Trophoblast cell (in vitro differentiated cells and primary cell): ENCODE results near the gene IRAK1.

ENCODE experiments used
- DNase-seq, 2 donors: peaks; one replicate each; pipeline ENCODE4 v3.0.0-alpha.2; 2016
- H2AFZ ChIP-seq: 2 replicates; pipeline ENCODE4 v1.6.1; 2013; ENCODE audit warnings: low read length, moderate library complexity, mild to moderate bottlenecking; ENCODE audit not compliant: insufficient read depth, poor library complexity
- H2AK5ac ChIP-seq: 2 replicates; pipeline ENCODE4 v1.6.1; 2013; ENCODE audit warnings: mild to moderate bottlenecking, low read length
- H2BK120ac ChIP-seq: 2 replicates; pipeline ENCODE4 v1.6.1; 2013; ENCODE audit warnings: low read length, mild to moderate bottlenecking, moderate library complexity; ENCODE audit not compliant: insufficient read depth, poor library complexity
- H2BK12ac ChIP-seq: 2 replicates; pipeline ENCODE4 v1.6.1; 2013; ENCODE audit warnings: mild to moderate bottlenecking, low read length, moderate library complexity
- H2BK5ac ChIP-seq: 2 replicates; pipeline ENCODE4 v1.6.1; 2013; ENCODE audit warnings: low read length, low read depth, moderate library complexity, mild to moderate bottlenecking; ENCODE audit not compliant: poor library complexity
- H3K14ac ChIP-seq: 2 replicates; pipeline ENCODE4 v1.6.1; 2013; ENCODE audit warnings: mild to moderate bottlenecking, low read length
- H3K18ac ChIP-seq: 2 replicates; pipeline ENCODE4 v1.6.1; 2013; ENCODE audit warnings: mild to moderate bottlenecking, low read length
- H3K23ac ChIP-seq: 2 replicates; pipeline ENCODE4 v1.6.1; 2013; ENCODE audit warnings: low read length
- H3K27ac ChIP-seq: 2 replicates; pipeline ENCODE4 v1.5.1; 2013; ENCODE audit warnings: low read depth, mild to moderate bottlenecking, inconsistent platforms, low read length, moderate library complexity
- H3K27me3 ChIP-seq: 2 replicates; pipeline ENCODE4 v1.6.1; 2013; ENCODE audit warnings: inconsistent platforms, mild to moderate bottlenecking, low read length, moderate library complexity; ENCODE audit not compliant: insufficient read depth
- H3K36me3 ChIP-seq, 2 experiments: 1 replicate in 1 of 2; 2 replicates in 1 of 2; pipeline ENCODE4 v1.6.1; 2013; ENCODE audit warnings: low read length in 2 of 2, mild to moderate bottlenecking in 2 of 2, moderate library complexity in 1 of 2; ENCODE audit not compliant: insufficient read depth in 2 of 2, control insufficient read depth in 1 of 2
- H3K4ac ChIP-seq: 2 replicates; pipeline ENCODE4 v1.6.1; 2013; ENCODE audit warnings: low read depth, mild to moderate bottlenecking, low read length, moderate library complexity
- H3K4me1 ChIP-seq, 2 experiments: 1 replicate in 1 of 2; 2 replicates in 1 of 2; pipeline ENCODE4 v1.6.1; 2013; ENCODE audit warnings: low read length in 2 of 2, mild to moderate bottlenecking in 2 of 2, moderate library complexity in 1 of 2; ENCODE audit not compliant: insufficient read depth in 2 of 2, control insufficient read depth in 1 of 2
- H3K4me2 ChIP-seq: 2 replicates; pipeline ENCODE4 v1.6.1; 2013; ENCODE audit warnings: inconsistent platforms, mild to moderate bottlenecking, low read length, moderate library complexity
- H3K4me3 ChIP-seq: 2 replicates; pipeline ENCODE4 v1.5.1; 2013; ENCODE audit warnings: mild to moderate bottlenecking, low read depth, low read length, inconsistent platforms
- H3K79me1 ChIP-seq: one replicate; pipeline ENCODE4 v1.6.1; 2013; ENCODE audit warnings: low read length
- H3K79me2 ChIP-seq: 2 replicates; pipeline ENCODE4 v1.6.1; 2013; ENCODE audit warnings: low read length, mild to moderate bottlenecking; ENCODE audit not compliant: control insufficient read depth, insufficient read depth, poor library complexity
- H3K9ac ChIP-seq: 2 replicates; pipeline ENCODE4 v1.6.1; 2013; ENCODE audit warnings: mild to moderate bottlenecking, low read length
- H3K9me3 ChIP-seq: 2 replicates; pipeline ENCODE4 v1.6.1; 2013; ENCODE audit warnings: low read depth, mild to moderate bottlenecking, control low read depth, inconsistent platforms, low read length; ENCODE audit not compliant: insufficient read depth
- H4K12ac ChIP-seq: 2 replicates; pipeline ENCODE4 v1.6.1; 2013; ENCODE audit warnings: low read depth, mild to moderate bottlenecking, low read length, moderate library complexity
- H4K8ac ChIP-seq: 2 replicates; pipeline ENCODE4 v1.6.1; 2013; ENCODE audit warnings: low read depth, mild to moderate bottlenecking, low read length, moderate library complexity
- H4K91ac ChIP-seq: one replicate; pipeline ENCODE4 v1.6.1; 2013; ENCODE audit warnings: low read depth, mild to moderate bottlenecking, low read length, moderate library complexity
- WGBS: extraction: QIAGEN DNeasy Blood & Tissue Kit; methylation state at CpG from one replicate; pipeline ENCODE4 v1.1.7; 2013; ENCODE audit warnings: missing lambda C conversion rate; ENCODE audit not compliant: insufficient read length, insufficient coverage; ENCODE audit errors: extremely low coverage; 5-methylcytosine and 5-hydroxymethylcytosine counted together

IRAK1 gene

GRCh38 chrX:153966283-153966688 is 53.4 kb downstream of the IRAK1 start:
- Histone ChIP-seq H4K91ac (no peak overlapping the region), H2BK12ac (no peak overlapping the region)

GRCh38 chrX:153965406-153965805 is 54.3 kb downstream of the IRAK1 start:
- H3K18ac ChIP-seq: no peak overlapping the region
- DNase-seq: no peak
- H2BK12ac ChIP-seq: no peak overlapping the region
- H3K14ac ChIP-seq: no peak overlapping the region
- H3K36me3 ChIP-seq: peaks cover 58 to 67% of the 10 kb centered on the region in 2 experiments
- WGBS: no CpG with 5 or more reads among the region's 5 CpGs
- H4K8ac ChIP-seq: no peak overlapping the region
- H3K9ac ChIP-seq: no peak overlapping the region
- no peak overlapping the region for H3K23ac ChIP-seq
- peak overlapping the region; percentile 83 for H3K4ac ChIP-seq
- no peak overlapping the region for H3K4me2 ChIP-seq
- H3K4me1 ChIP-seq: peaks cover 7 to 9% of the 10 kb centered on the region in 2 experiments
- no peak overlapping the region for H4K91ac ChIP-seq
- no peak overlapping the region for H2BK120ac ChIP-seq
- no peaks in the 10 kb centered on the region for H3K27me3 ChIP-seq
- no peak overlapping the region for H2AK5ac ChIP-seq
- no peak overlapping the region for H2AFZ ChIP-seq
- no peaks in the 10 kb centered on the region for H3K9me3 ChIP-seq
- no peak overlapping the region for H3K4me3 ChIP-seq
- H3K79me1 ChIP-seq: peaks cover under 1% of the 10 kb centered on the region
- H2BK5ac ChIP-seq: no peak overlapping the region
- peaks cover 48% of the 10 kb centered on the region for H3K79me2 ChIP-seq
- H3K27ac ChIP-seq: no peak overlapping the region
- H4K12ac ChIP-seq: no peak overlapping the region

More at GRCh38 chrX:153966283-153966688, 53.4 kb downstream of the IRAK1 start:
- Histone ChIP-seq H3K79me2 (peaks cover 55% of the 10 kb centered on the region), H3K4me2 (no peak overlapping the region), H3K4ac (peak overlapping the region; percentile 83), H4K8ac (no peak overlapping the region), H3K36me3 (peaks cover 51 to 59% of the 10 kb centered on the region in 2 experiments), H2BK5ac (no peak overlapping the region), H3K9me3 (no peaks in the 10 kb centered on the region), H3K79me1 (peaks cover 8% of the 10 kb centered on the region), H3K9ac (no peak overlapping the region), H2AK5ac (no peak overlapping the region), H3K14ac (no peak overlapping the region), H3K4me3 (no peak overlapping the region), H4K12ac (no peak overlapping the region), H3K4me1 (peaks cover 7 to 9% of the 10 kb centered on the region in 2 experiments), H2AFZ (no peak overlapping the region), H3K18ac (no peak overlapping the region), H3K23ac (no peak overlapping the region), H3K27me3 (no peaks in the 10 kb centered on the region), H2BK120ac (no peak overlapping the region), H3K27ac (no peak overlapping the region)
- DNase-seq: peak; percentile 66 to 78
- WGBS: no CpG with 5 or more reads among the region's 15 CpGs

- no peak overlapping the region for H2AFZ ChIP-seq
- H3K79me2 ChIP-seq: peaks cover 40% of the 10 kb centered on the region
- no peak overlapping the region for H3K27ac ChIP-seq
- peaks cover 70 to 79% of the 10 kb centered on the region in 2 experiments for H3K36me3 ChIP-seq
- H3K4me1 ChIP-seq: peaks cover 5 to 9% of the 10 kb centered on the region in 2 experiments
- H3K4me3 ChIP-seq: no peak overlapping the region
- WGBS: no CpG with 5 or more reads among the region's 14 CpGs
- no peak overlapping the region for H3K14ac ChIP-seq
- H3K4ac ChIP-seq: peak overlapping the region; percentile 57
- H2BK5ac ChIP-seq: no peak overlapping the region
- no peaks in the 10 kb centered on the region for H3K9me3 ChIP-seq
- no peak overlapping the region for H3K23ac ChIP-seq
- H4K8ac ChIP-seq: no peak overlapping the region
- H3K9ac ChIP-seq: no peak overlapping the region
- no peak overlapping the region for H2BK12ac ChIP-seq
- no peak overlapping the region for H3K18ac ChIP-seq
- H4K12ac ChIP-seq: no peak overlapping the region
- no peak overlapping the region for H3K4me2 ChIP-seq
- no peak overlapping the region for H2AK5ac ChIP-seq
- no peak overlapping the region for H2BK120ac ChIP-seq
- no peaks in the 10 kb centered on the region for H3K27me3 ChIP-seq
- no peaks in the 10 kb centered on the region for H3K79me1 ChIP-seq
- no peak for DNase-seq
- H4K91ac ChIP-seq: no peak overlapping the region
Observed at GRCh38 chrX:153964105-153964504, 55.6 kb downstream of the IRAK1 start.

- H2BK12ac ChIP-seq: no peak overlapping the region
- H3K27ac ChIP-seq: no peak overlapping the region
- no peak overlapping the region for H3K9ac ChIP-seq
- no peak overlapping the region for H3K4me2 ChIP-seq
- no peak overlapping the region for H4K8ac ChIP-seq
- H3K27me3 ChIP-seq: no peaks in the 10 kb centered on the region
- no peak overlapping the region for H3K4ac ChIP-seq
- no peak overlapping the region for H3K18ac ChIP-seq
- H3K14ac ChIP-seq: no peak overlapping the region
- H3K36me3 ChIP-seq: peaks cover 71 to 81% of the 10 kb centered on the region in 2 experiments
- no peak overlapping the region for H4K12ac ChIP-seq
- no peak overlapping the region for H4K91ac ChIP-seq
- H3K9me3 ChIP-seq: no peaks in the 10 kb centered on the region
- H2BK120ac ChIP-seq: no peak overlapping the region
- DNase-seq: no peak
- H2AK5ac ChIP-seq: no peak overlapping the region
- no CpG with 5 or more reads among the region's 12 CpGs for WGBS
- H2BK5ac ChIP-seq: no peak overlapping the region
- peaks cover 34% of the 10 kb centered on the region for H3K79me2 ChIP-seq
- peak overlapping the region; percentile 28 for H2AFZ ChIP-seq
- no peak overlapping the region for H3K23ac ChIP-seq
- H3K4me1 ChIP-seq: peaks cover under 1 to 5% of the 10 kb centered on the region in 2 experiments
- H3K4me3 ChIP-seq: no peak overlapping the region
- no peaks in the 10 kb centered on the region for H3K79me1 ChIP-seq
Observed at GRCh38 chrX:153963546-153963945, 56.2 kb downstream of the IRAK1 start.
